Omental fat pad (tissue), 4 donors: ENCODE data around the gene MEAK7. TPM values are rescaled to one million over a fixed set of nuclear protein-coding genes. Genes with fewer than 3 reads are reported as not detected.

Experiments
- ATAC-seq: fragments of 150-250 bp; one replicate; pipeline ENCODE4 v1.9.1; 2016; ENCODE audit warnings: mild to moderate bottlenecking, moderate library complexity; ENCODE audit not compliant: low FRiP score
- DNase-seq: peaks from one replicate; pipeline ENCODE4 v3.0.0-alpha.2; 2019; ENCODE audit warnings: low spot score
- CTCF ChIP-seq, 3 donors: fragments of 450-650 bp; IDR thresholded peaks; one replicate each; pipeline ENCODE4 v1.5.1; 2016 to 2017; ENCODE audit warnings: antibody characterized with exemption in 3 of 3, mild to moderate bottlenecking in 3 of 3, moderate library complexity in 2 of 3
- total RNA-seq, 4 donors: library from RNA; depleted of rRNA; stranded (reverse); fragments of >200 nt; gene quantifications; one replicate each; pipeline ENCODE4 v1.1.0, GENCODE V29; 2016

MEAK7 gene
- total RNA-seq, 4 donors from 2014 or later, result 6.4 to 9.1 (median 8.4) TPM

DNA sequence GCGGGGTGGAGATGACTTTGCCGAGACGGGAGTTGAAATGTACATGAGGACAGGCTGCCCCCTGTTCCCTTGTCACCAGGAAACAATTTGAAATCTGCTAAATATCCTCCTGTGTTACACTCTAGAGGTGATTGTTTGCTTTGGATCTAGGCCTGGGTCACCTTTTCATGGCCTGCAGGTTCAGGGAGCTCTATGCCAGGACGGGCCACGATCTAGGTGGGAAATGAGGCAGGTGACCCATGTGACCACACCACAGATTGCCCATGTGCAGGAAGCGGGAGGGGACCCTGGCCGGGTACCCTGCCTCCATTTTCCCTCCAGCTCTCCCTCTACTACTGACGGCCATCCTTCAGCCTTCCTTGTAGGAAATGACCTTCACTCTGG lies 43.4 kb downstream of the MEAK7 start:
- ATAC-seq (no peak), DNase-seq (peak; percentile 21)
- no peak for TF ChIP-seq CTCF (IDR thresholded peaks at IDR 0.05)

GRCh38 chr16:84460406-84461028 lies 43.9 kb downstream of the MEAK7 start:
- DNase-seq, result no peak
- no peak for ATAC-seq
- TF ChIP-seq CTCF (IDR thresholded peaks at IDR 0.05), result no peak

DNA sequence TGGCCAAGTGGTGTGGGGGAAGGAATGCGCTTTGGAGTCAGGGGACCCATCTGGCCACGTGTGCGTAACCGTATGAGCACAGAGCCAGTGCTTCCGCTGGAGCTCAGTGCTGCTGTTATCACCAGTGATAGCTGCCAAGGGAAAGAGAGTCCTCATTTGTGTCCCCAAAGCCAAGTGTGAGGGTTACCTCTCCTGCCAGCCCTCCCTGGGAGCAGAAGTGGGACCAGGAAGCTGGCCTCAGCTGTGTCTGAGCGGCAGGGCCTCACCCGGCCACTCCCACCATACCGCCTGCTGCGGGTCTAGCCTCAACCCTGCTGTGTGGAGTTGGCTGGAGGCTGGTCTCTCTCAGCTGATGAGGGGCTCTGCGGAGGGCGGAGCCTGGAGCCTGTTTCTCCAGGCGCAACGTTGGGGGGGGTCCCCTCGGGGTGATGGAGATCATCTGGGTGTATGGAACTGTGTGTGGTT lies 44.5 kb downstream of the MEAK7 start:
- ATAC-seq (no peak), DNase-seq (no peak)
- no peak for TF ChIP-seq CTCF (IDR thresholded peaks at IDR 0.05)

GRCh38 chr16:84459533-84459894 lies 44.9 kb downstream of the MEAK7 start:
- DNase-seq (no peak), ATAC-seq (no peak)
- TF ChIP-seq CTCF (IDR thresholded peaks at IDR 0.05), result no peak

DNA sequence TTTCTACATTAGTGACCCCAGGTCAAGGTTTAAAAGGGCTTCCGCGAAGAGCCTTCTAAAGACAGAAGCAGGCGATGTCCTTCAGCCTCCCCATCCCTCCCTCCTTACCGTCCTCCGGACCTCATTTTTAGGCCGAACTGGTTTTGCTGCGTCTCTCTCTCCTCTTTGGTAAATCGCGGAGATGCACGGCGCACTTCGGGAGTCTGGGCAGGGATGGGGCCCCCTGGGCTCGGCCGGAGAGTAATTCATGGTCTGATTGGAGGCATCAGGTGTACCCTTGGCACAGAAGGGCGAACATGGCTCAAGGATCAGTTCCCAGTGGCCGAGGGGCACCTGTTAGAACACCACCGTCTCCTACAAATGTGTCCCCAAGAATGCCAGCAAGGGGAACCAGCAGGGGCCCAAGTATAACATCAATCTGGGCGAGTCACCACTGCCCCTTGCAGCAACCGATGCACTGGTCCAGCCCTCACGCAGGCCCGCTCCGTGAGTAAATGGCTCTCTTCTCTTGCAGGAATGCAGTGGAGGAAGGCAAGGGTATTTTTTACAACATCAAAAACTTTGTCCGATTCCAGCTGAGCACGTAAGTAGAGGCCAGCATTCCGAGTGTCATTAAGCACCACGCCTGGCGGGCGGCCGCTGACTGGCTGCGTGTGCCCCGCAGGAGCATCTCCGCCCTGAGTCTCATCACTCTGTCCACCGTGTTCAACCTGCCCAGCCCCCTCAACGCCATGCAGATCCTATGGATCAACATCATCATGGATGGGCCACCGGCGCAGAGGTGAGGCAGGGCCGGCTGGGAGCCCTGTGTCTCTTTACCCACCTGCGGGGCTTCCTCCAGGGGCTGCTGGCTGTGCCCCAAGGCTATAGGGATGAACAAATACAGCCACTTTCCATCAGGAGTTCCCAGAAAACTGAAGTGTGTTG lies 45.6 kb downstream of the MEAK7 start:
- TF ChIP-seq CTCF (IDR thresholded peaks at IDR 0.05), result no peak
- DNase-seq (peak; percentile 14), ATAC-seq (no peak)

DNA sequence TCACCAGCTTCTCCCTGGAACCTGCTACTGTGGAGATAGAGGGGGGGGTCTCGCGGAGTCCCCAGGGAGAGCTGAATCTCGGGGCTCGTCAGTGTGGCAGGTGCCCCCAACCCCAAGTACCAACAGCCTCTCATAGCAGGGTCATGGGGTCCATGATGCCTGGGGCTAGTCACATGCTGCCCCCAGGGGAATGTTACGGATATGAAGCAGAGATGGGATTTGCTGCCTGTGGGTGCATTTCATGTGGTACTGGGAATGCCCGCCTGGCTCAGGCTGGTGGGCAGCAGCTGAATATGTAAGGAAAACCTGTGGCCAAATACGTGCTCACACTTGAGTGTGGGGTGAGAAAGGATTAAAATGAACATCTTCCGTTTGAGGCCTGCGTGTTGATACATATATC lies 49.4 kb downstream of the MEAK7 start:
- no peak for ATAC-seq
- TF ChIP-seq CTCF (IDR thresholded peaks at IDR 0.05), result no peak
- DNase-seq, result no peak

Other genes starting within 250 kb of the MEAK7 start
- gene WFDC1, start 209.8 kb downstream of the MEAK7 start, total RNA-seq, result 1 to 10 TPM in 3 of 4 donors, under 1 TPM in 1; 0.36 to 4.7 (median 2.5) TPM
- gene ATP2C2, start 136.1 kb downstream of the MEAK7 start, total RNA-seq, result 1 to 10 TPM in 1 of 4 donors, not detected in 3; 1.3 TPM
- gene COTL1, start 113.4 kb upstream of the MEAK7 start, total RNA-seq, result 10 to 100 TPM; 55.3 to 95.1 (median 78.4) TPM
- 10 to 100 TPM; 60.0 to 72.2 (median 65.8) TPM for gene KLHL36, start 143.9 kb upstream of the MEAK7 start, total RNA-seq
- gene USP10, start 195.3 kb upstream of the MEAK7 start, total RNA-seq, result 10 to 100 TPM; 44.6 to 89.6 (median 55.9) TPM